Activated CD8-positive, alpha-beta memory T cell treated with anti-CD3 and anti-CD28 coated beads for 36 hours (primary cell): ENCODE data around the gene MMP28. TPM values are rescaled to one million over a fixed set of nuclear protein-coding genes. Genes with fewer than 3 reads are reported as not detected.

Source experiments
- CTCF ChIA-PET: fragments of 350-600 bp; sonication (Branson Sonifier 250); formaldehyde crosslinking; loops from one replicate; lab custom pipeline; 2021; ENCODE audit warnings: antibody characterized with exemption; lab: Charles Lee
- POLR2A ChIA-PET: fragments of 350-600 bp; sonication (Branson Sonifier 250); formaldehyde crosslinking; loops from one replicate; lab custom pipeline; 2021; ENCODE audit warnings: antibody characterized with exemption; lab: Charles Lee
- total RNA-seq, 2 experiments: library from RNA; stranded (reverse); gene quantifications; one replicate each; pipeline ENCODE4 v1.2.3, GENCODE V29; 2021

Gene MMP28
- total RNA-seq, 2 experiments from 2014 or later, result not detected

- ChIA-PET POLR2A (interaction anchor here (0.6 to 2.6 kb wide), 9 partner anchors 12 to 688 kb away, joined by 3 to 31 read pairs (median 3); partner anchors contain the start of genes CCL5, MMP28 and SLFN11), CTCF (interaction anchor here (0.6 to 3.6 kb wide), 10 partner anchors 11 to 1128 kb away, joined by 3 to 63 read pairs (median 3); partner anchors contain the start of gene PEX12)
Measured at GRCh38 chr17:35808240-35808961, 13.0 kb upstream of the MMP28 start.

GRCh38 chr17:35807371-35808144 is 12.1 kb upstream of the MMP28 start:
- ChIA-PET CTCF (interaction anchor here (0.6 to 3.6 kb wide), 6 partner anchors 28 to 229 kb away, joined by 3 to 63 read pairs (median 4); partner anchors contain the start of gene PEX12), POLR2A (interaction anchor here (0.6 to 2.6 kb wide), 3 partner anchors 44 to 688 kb away, joined by 3 to 31 read pairs (median 5); no protein-coding TSS in a partner anchor)

GRCh38 chr17:35804658-35805192 is 9.3 kb upstream of the MMP28 start:
- ChIA-PET POLR2A (interaction anchor here (0.6 kb wide), 3 partner anchors 42 to 1554 kb away, joined by 3 to 4 read pairs (median 3); no protein-coding TSS in a partner anchor), CTCF (interaction anchor here (0.6 to 2.4 kb wide), 19 partner anchors 9 to 822 kb away, joined by 3 to 34 read pairs (median 4); partner anchors contain the start of genes C17orf50 and MMP28)

- ChIA-PET CTCF (interaction anchor here (1.4 kb wide), 1 partner anchor 37 kb away, joined by 7 read pairs; no protein-coding TSS in a partner anchor), POLR2A (no interaction called here)
Measured at GRCh38 chr17:35801583-35802224, 6.3 kb upstream of the MMP28 start.

GRCh38 chr17:35799942-35800341 is 4.5 kb upstream of the MMP28 start:
- POLR2A ChIA-PET, result no interaction called here

GRCh38 chr17:35797918-35798317 is 2.5 kb upstream of the MMP28 start:
- ChIA-PET CTCF (interaction anchor here (6.5 kb wide), 1 partner anchor 32 kb away, joined by 54 read pairs; no protein-coding TSS in a partner anchor), POLR2A (no interaction called here)

More at GRCh38 chr17:35799942-35800341, 4.5 kb upstream of the MMP28 start:
- CTCF ChIA-PET, result interaction anchor here (1.0 kb wide), 1 partner anchor 30 kb away, joined by 3 read pairs; no protein-coding TSS in a partner anchor

GRCh38 chr17:35797370-35797769 is 1.9 kb upstream of the MMP28 start:
- CTCF ChIA-PET, result interaction anchor here (1.0 to 6.5 kb wide), 2 partner anchors 11 to 32 kb away, joined by 4 to 54 read pairs; partner anchors contain the start of gene TAF15
- POLR2A ChIA-PET, result no interaction called here

- POLR2A ChIA-PET, result interaction anchor here (1.6 kb wide), 1 partner anchor 12 kb away, joined by 3 read pairs; the partner anchor contains the start of gene TAF15
- CTCF ChIA-PET, result interaction anchor here (0.6 to 6.5 kb wide), 4 partner anchors 8 to 31 kb away, joined by 3 to 54 read pairs (median 10); partner anchors contain the start of gene TAF15
Measured at GRCh38 chr17:35796942-35797341, 1.5 kb upstream of the MMP28 start.

- POLR2A ChIA-PET, result interaction anchor here (1.6 kb wide), 1 partner anchor 13 kb away, joined by 3 read pairs; the partner anchor contains the start of gene TAF15
- CTCF ChIA-PET, result interaction anchor here (0.9 to 6.5 kb wide), 4 partner anchors 9 to 821 kb away, joined by 3 to 54 read pairs (median 10); no protein-coding TSS in a partner anchor
Measured at GRCh38 chr17:35795871-35796265, 427 bp upstream of the MMP28 start.

- ChIA-PET CTCF (interaction anchor here (6.5 kb wide), 1 partner anchor 27 kb away, joined by 54 read pairs; no protein-coding TSS in a partner anchor), POLR2A (no interaction called here)
Measured at GRCh38 chr17:35793257-35793656, 2.2 kb downstream of the MMP28 start.

- POLR2A ChIA-PET, result no interaction called here
- CTCF ChIA-PET, result interaction anchor here (6.5 kb wide), 1 partner anchor 26 kb away, joined by 54 read pairs; no protein-coding TSS in a partner anchor
Measured at GRCh38 chr17:35791681-35792350, 3.6 kb downstream of the MMP28 start.

GRCh38 chr17:35790841-35791240 is 4.6 kb downstream of the MMP28 start:
- POLR2A ChIA-PET, result no interaction called here
- CTCF ChIA-PET, result no interaction called here

GRCh38 chr17:35788477-35789368 is 6.7 kb downstream of the MMP28 start:
- ChIA-PET CTCF (interaction anchor here (1.4 kb wide), 1 partner anchor 25 kb away, joined by 3 read pairs; no protein-coding TSS in a partner anchor), POLR2A (interaction anchor here (0.6 kb wide), 1 partner anchor 70 kb away, joined by 4 read pairs; no protein-coding TSS in a partner anchor)

- ChIA-PET CTCF (interaction anchor here (1.5 kb wide), 1 partner anchor 23 kb away, joined by 5 read pairs; no protein-coding TSS in a partner anchor), POLR2A (no interaction called here)
Measured at GRCh38 chr17:35786941-35787432, 8.5 kb downstream of the MMP28 start.

- ChIA-PET CTCF (no interaction called here), POLR2A (no interaction called here)
Measured at GRCh38 chr17:35784895-35785294, 10.5 kb downstream of the MMP28 start.

GRCh38 chr17:35780950-35781349 is 14.5 kb downstream of the MMP28 start:
- ChIA-PET CTCF (no interaction called here), POLR2A (no interaction called here)
